Measurements from ENCODE around the gene UNK. TPM values are rescaled to one million over a fixed set of nuclear protein-coding genes. Genes with fewer than 3 reads are reported as not detected.
"Not testable (repeated sequence)": the region's sequence is repeated elsewhere in the genome, so short reads cannot be mapped to it uniquely, and the experiment has no call there.

The UNK gene
- total and polyA plus RNA-seq, 2 of the 13 experiments (the other 11 are each of a cell fraction or from before 2014, with no cell fraction given): 31.6 to 33.0 TPM

DNA sequence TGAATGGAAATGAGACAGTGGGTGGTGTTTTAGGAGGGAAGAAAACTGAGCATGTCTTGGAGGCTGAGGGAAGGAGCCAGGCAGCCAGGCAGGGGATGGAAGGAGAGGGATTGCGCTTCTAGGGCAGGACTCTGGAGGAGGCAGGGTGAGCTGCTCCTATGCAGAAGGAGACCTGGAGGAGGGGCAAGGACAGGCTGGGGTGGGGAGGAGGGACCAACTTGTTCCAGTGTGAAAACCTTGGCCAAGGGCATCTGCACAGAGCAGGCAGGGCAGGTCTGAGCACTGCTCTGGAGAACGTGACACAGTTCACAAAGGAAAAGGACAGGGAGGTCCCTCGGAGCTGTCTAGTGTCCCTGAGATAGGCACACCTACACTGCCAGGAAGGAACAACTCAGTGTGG, 25.1 kb upstream of the UNK start:
- Histone ChIP-seq H3K27me3 (ENCODE audit: control insufficient read depth in 1 of 2, insufficient read depth in 2 of 2, low read length in 2 of 2) (no peaks in the 10 kb centered on the region), H3K36me3 (replicated peaks in 1 of 2; ENCODE audit: control insufficient read depth in 1 of 2, insufficient read depth in 2 of 2, low read length in 2 of 2) (no peaks in the 10 kb centered on the region), H3K4me1 (ENCODE audit: insufficient read depth, low read length) (peaks cover 67% of the 10 kb centered on the region), H4K20me1 (ENCODE audit: insufficient read depth, low read length) (no peaks in the 10 kb centered on the region), H3K9me3 (ENCODE audit: low read length) (no peaks in the 10 kb centered on the region), H2AFZ (ENCODE audit: low read length) (no peak overlapping the region), H3K4me3 (replicated peaks in 1 of 3; ENCODE audit: insufficient read depth in 1 of 3, low read depth in 2 of 3, low read length in 3 of 3) (no peak overlapping the region), H3K4me2 (ENCODE audit: low read depth, low read length) (no peak overlapping the region), H3K79me2 (ENCODE audit: insufficient read depth, low read length) (no peaks in the 10 kb centered on the region), H3K9ac (ENCODE audit: insufficient read depth, low read depth, low read length) (no peak overlapping the region), H3K27ac (ENCODE audit: extremely low read length, insufficient read depth, low read length) (no peak overlapping the region)
- DNase-seq (ENCODE audit: low spot score): no peak
- WGBS (ENCODE audit: low lambda C conversion rate): 81% methylated on average over 3 of the region's 3 CpGs
- no TSS peak for BruUV-seq (replicated peaks)
- POLR2A ChIA-PET: interaction anchor here (0.6 to 8.2 kb wide), 5 partner anchors 9 to 96 kb away, joined by 3 to 390 read pairs (median 3); a partner anchor contains a TSS
- ATAC-seq: no peak
- CTCF ChIA-PET (ENCODE audit: low intra/inter-chr PET ratio, low total read pairs): no interaction called here
- FAIRE-seq: no peak
- TF ChIP-seq HDAC1 (CRISPR knock-in tag; IDR thresholded peaks at IDR 0.05) (no peak), RBAK (CRISPR knock-in tag; IDR thresholded peaks at IDR 0.05) (no peak), ZNF333 (CRISPR knock-in tag; IDR thresholded peaks at IDR 0.05; ENCODE audit: borderline replicate concordance) (no peak), ZFP82 (CRISPR knock-in tag; IDR thresholded peaks at IDR 0.05; ENCODE audit: borderline replicate concordance) (no peak)
- intact Hi-C loops (cut with micrococcal nuclease; ENCODE audit: unreplicated experiment) (no loop called here), in situ Hi-C loops (cut with HindIII; ENCODE audit: extremely low pct_ligation_motif_present, low pct_unique_long_range_greater_than_20kb) (loop anchor here (10.0 kb wide), 1 partner anchor 145 kb away; no protein-coding TSS in a partner anchor)

GRCh38 chr17:75759978-75760640, 24.5 kb upstream of the UNK start:
- intact Hi-C loops (cut with micrococcal nuclease; ENCODE audit: unreplicated experiment); ATAC-seq; H3K9me3 ChIP-seq (ENCODE audit: low read length); H3K4me3 ChIP-seq (replicated peaks in 1 of 3; ENCODE audit: insufficient read depth in 1 of 3, low read depth in 2 of 3, low read length in 3 of 3); BruUV-seq (replicated peaks); H3K4me2 ChIP-seq (ENCODE audit: low read depth, low read length); H3K27me3 ChIP-seq (ENCODE audit: control insufficient read depth in 1 of 2, insufficient read depth in 2 of 2, low read length in 2 of 2); CTCF ChIA-PET (ENCODE audit: low intra/inter-chr PET ratio, low total read pairs); H3K27ac ChIP-seq (ENCODE audit: extremely low read length, insufficient read depth, low read length); H2AFZ ChIP-seq (ENCODE audit: low read length); H3K36me3 ChIP-seq (replicated peaks in 1 of 2; ENCODE audit: control insufficient read depth in 1 of 2, insufficient read depth in 2 of 2, low read length in 2 of 2); H4K20me1 ChIP-seq (ENCODE audit: insufficient read depth, low read length); H3K9ac ChIP-seq (ENCODE audit: insufficient read depth, low read depth, low read length); H3K79me2 ChIP-seq (ENCODE audit: insufficient read depth, low read length); FAIRE-seq; DNase-seq (ENCODE audit: low spot score): not testable (repeated sequence)
- 96% methylated on average over 6 of the region's 6 CpGs for WGBS (ENCODE audit: low lambda C conversion rate)
- in situ Hi-C loops (cut with HindIII; ENCODE audit: extremely low pct_ligation_motif_present, low pct_unique_long_range_greater_than_20kb): loop anchor here (10.0 kb wide), 1 partner anchor 145 kb away; no protein-coding TSS in a partner anchor
- POLR2A ChIA-PET: interaction anchor here (0.6 to 8.2 kb wide), 5 partner anchors 10 to 96 kb away, joined by 3 to 390 read pairs (median 3); a partner anchor contains a TSS
- H3K4me1 ChIP-seq (ENCODE audit: insufficient read depth, low read length): peaks cover 61% of the 10 kb centered on the region

All from HepG2 (cell line).